Right ventricle myocardium superior (tissue), 1 donor: ENCODE measurements around the gene PRR23A. TPM values are rescaled to one million over a fixed set of nuclear protein-coding genes. Genes with fewer than 3 reads are reported as not detected.

Experiments used
- ATAC-seq: fragments of 200-7000 bp; cut with Tn5 transposase; one replicate; pipeline ENCODE4 v1.9.1; 2020; ENCODE audit warnings: mild to moderate bottlenecking; ENCODE audit not compliant: poor library complexity
- DNase-seq: peaks from one replicate; pipeline ENCODE4 v3.0.0-alpha.2; 2020
- intact Hi-C: fragments of 100-400 bp; cut with DNase I; formaldehyde crosslinking; loops from one replicate; pipeline ENCODE4 v1.11.2; 2022
- total RNA-seq: library from RNA; stranded (reverse); fragmentation: NEBNext Ultra II Directional; extraction: Animal tissue kit (Norgen Biotek cat#: 25700); gene quantifications from one replicate; pipeline ENCODE4 v1.2.1, GENCODE V29; 2021
- donor health status: DM: no; HTN: yes; CAD: no; lungs with severe emphysema.

PRR23A gene
- total RNA-seq, 1 donor from 2014 or later, result not detected

DNA sequence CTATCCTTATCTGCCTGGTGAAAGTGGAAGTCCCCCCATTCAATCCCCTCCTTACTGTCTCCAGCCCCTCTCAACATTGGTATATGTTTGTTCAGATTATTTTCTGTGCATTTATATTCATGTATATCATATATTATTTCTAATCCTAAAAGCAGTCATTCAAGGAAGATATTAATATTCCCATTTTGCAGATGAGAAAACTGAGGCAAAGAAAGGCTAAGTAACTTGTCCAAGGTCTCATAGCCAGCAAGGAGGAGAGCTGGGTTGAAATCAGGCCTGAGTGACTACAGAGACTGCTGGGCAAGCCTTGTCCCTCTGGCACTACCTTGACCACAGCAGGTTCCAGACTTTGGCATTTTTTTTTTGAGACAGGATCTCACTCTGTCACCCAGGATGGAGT is 30.0 kb downstream of the PRR23A start:
- ATAC-seq (no peak), DNase-seq (no peak)
- intact Hi-C loops, result no loop called here

DNA sequence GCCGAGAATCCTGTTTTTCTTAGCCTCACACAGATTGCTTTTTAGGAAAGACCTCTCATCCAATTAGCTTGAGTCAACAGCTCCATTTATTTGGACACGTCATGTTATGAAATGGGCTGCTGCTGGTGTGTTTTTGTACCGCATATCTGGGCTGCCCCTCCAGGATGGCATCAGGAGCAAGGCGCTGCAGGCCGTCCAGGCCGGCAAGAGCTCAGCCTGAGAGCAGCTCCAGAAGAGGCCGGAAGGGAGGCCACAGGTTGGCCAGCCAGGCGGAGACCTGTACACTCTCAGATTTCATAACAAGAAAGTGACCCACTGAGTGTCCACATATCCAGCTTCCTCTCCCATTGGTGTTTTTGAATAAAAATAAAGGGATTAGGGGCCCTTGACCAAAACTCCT is 30.7 kb downstream of the PRR23A start:
- intact Hi-C loops, result no loop called here
- DNase-seq (no peak), ATAC-seq (no peak)

DNA sequence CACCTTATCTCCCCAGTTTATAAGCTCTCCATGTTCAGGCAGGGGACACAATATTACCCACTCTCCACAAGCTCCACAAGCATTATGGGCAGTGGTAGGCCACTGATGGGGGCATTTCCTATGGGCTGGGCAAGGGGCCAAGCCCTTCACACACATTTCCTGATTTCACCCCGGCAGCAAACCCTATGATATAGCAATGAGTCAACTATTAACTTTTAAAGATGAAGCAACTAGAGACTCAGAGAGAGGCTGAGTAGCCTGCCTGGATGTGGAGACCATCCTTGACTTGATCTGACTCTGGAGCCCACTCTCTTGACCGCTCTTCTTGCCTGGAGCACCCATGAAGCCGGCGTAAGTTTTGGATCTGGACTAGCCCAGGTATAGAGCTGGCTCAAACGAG is 31.6 kb downstream of the PRR23A start:
- intact Hi-C loops, result no loop called here
- ATAC-seq, result no peak

DNA sequence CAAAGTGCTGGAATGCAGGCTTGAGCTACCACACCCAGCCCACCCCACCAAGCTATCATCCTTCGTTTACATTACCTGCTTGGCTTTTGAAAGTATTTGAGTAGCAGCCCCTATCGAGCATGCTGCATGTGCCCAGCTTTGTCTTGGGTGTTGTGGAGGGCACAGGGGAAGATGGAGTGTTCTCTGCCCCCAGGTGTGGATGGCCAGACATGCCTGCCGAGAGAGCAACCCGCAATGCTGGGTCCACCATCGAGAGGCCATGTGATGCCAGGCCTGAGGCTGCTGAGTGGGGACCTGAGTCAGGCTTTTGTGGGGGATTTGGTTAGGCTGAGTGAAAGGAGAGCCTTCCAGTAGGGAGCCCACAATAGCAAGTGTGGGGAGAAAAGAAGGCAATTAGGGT is 33.1 kb downstream of the PRR23A start:
- intact Hi-C loops, result no loop called here
- ATAC-seq (no peak), DNase-seq (no peak)

More for the DNA sequence above, 31.6 kb downstream of the PRR23A start:
- DNase-seq, result no peak

DNA sequence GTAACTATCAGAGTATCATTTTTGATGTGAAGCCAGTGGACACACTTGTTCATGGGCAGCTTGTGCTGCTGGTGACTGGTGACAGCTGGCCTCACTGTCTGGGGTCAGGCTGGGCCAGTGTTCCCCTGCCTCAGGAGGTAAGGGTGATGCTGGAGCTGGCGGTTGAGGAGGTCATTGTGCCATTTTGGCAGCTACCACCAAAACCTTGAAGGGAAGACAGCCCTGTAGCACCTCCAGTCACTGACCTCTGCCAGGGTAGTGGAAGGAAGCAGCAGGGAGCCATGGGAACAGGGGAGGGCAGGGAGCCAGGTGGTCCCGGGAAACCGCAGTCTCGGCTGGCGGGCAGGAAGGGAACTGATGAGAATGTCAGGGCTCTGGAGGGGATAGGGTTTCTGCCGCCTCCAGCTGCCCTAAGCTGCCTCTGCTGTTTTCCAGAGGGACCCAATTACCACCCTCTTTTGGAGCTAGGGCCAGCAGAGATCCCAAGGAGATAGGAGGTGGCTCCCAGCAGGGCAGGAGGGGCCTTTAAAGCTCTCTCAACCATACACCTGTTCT is 34.2 kb downstream of the PRR23A start:
- DNase-seq, result no peak
- intact Hi-C loops, result no loop called here
- no peak for ATAC-seq

DNA sequence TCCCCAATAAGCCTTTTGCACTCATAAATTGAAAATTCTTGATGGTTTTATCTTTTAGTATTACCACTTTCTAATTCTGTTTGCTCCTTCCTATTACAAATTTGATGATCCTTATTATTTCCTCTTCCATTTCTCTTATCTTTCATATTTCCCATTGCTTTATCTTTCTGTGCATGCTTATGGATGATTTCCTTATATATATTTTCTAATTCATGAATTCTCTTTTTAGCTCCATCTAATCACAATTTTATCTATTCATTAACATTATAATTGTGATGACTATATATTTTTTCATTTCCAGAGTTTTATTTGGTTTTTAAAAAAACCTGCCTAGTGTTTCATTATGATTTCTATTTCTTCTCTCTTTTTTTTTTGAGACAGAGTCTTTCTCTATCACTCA is 41.1 kb downstream of the PRR23A start:
- DNase-seq, result no peak
- ATAC-seq, result no peak
- intact Hi-C loops, result no loop called here

DNA sequence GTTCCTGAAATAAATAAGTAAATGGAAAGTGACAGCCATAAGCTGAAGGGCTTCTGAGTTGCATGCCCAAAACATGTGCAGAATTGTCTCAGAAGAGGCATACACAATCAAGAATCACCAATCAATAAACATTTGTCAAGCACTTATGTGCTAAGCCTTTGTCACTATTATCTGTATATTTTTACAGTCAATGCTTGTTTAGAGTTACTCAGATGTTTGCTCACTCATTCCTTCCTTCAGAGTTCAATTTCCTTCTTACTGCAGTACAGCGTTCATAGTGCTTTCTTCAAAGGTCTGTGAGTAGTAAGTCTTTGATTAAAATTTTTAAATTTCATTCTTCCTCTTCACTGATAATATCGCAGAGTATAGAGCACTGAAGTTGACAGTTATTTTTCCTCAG is 41.8 kb downstream of the PRR23A start:
- intact Hi-C loops, result no loop called here
- DNase-seq (no peak), ATAC-seq (no peak)

DNA sequence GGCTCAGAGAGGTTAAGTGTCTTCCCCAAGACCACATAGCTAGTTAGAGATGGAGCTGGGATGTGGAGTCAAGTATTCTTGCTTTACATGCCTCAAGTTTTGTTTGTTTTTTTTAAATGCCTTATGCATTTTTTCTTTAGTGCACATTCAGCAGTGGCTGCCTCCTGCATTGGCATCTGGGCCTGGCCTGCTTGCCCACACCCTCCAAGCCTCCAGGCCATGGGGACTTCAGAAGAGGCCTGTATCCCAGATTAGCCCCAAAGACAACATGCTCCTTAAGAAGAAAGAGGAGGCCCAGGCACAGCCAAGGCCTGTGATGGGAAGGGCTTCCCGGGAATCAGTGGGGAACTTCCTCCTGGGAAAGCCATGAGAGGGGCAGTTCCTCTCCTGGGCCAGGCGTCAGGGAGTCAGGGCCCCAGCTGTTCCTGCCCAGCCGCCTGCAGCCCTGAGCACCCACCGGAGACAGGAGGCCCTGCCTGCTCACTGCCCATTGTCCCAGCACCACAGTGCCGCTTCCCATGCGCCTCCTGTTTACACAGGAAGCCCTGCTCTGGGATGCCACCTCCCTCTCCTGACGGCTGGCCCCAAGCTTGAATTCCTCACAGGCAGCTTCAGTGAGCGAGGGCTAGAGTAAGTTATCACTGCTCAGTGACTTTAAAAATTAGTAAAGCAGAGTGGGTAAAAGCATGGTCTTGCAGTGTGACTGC is 43.1 kb downstream of the PRR23A start:
- DNase-seq (no peak), ATAC-seq (no peak)
- intact Hi-C loops, result no loop called here

DNA sequence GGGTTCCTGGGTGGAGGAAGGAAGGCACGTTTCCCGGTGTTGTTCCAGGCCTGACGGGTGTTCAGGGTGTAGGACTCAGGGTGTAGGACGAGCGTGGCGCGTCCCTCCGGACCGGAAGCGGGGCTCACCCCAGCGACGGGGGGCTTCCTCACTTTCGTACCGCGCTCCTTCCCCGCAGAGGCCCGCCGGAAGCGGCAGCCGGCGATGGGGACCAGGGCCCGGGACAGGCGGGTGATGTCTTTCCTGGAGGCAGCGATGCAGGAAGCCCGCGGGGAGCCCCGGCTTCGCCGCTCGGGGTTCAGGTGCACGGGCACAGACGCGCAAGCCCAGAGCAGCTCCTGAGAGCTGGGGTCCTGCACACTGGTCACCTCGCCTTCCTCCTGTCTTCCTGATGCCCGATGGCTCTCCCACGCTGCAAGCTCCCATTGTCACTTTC is 45.6 kb downstream of the PRR23A start:
- no peak for ATAC-seq
- no peak for DNase-seq
- intact Hi-C loops, result no loop called here

Other genes starting within 250 kb of the PRR23A start
- 30.7 TPM for gene PIK3CB, start 171.3 kb downstream of the PRR23A start, total RNA-seq
- gene FOXL2, start 59.1 kb downstream of the PRR23A start, total RNA-seq, result not detected
- gene FOXL2NB, start 59.1 kb downstream of the PRR23A start, total RNA-seq, result not detected
- gene PRR23B, start 14.7 kb upstream of the PRR23A start, total RNA-seq, result not detected
- gene PRR23C, start 38.6 kb upstream of the PRR23A start, total RNA-seq, result not detected